Transverse colon (tissue), 4 donors: Measurements from ENCODE around the gene SCARB2. TPM values are rescaled to one million over a fixed set of nuclear protein-coding genes. Genes with fewer than 3 reads are reported as not detected.

Experiments
- DNase-seq: peaks from one replicate; pipeline ENCODE4 v3.0.0-alpha.2; 2019
- H3K27ac ChIP-seq, 4 donors: fragments of 200-600 bp; sonication (generic); 2 replicates each; pipeline ENCODE4 v1.5.1; 2016 to 2018; ENCODE audit warnings: inconsistent platforms in 4 of 4
- H3K27me3 ChIP-seq: fragments of 200-600 bp; sonication (generic); 2 replicates; pipeline ENCODE4 v1.5.1; 2017; ENCODE audit warnings: inconsistent platforms
- H3K36me3 ChIP-seq, 4 donors: fragments of 200-600 bp; sonication (generic); 2 replicates each; pipeline ENCODE4 v1.5.1; 2017 to 2019; ENCODE audit warnings: inconsistent platforms in 4 of 4
- H3K4me1 ChIP-seq, 4 donors: fragments of 200-600 bp; sonication (generic); 2 replicates each; pipeline ENCODE4 v1.5.1; 2017 to 2020; ENCODE audit warnings: inconsistent platforms in 4 of 4
- H3K4me3 ChIP-seq, 4 donors: fragments of 200-600 bp; sonication (generic); 1 replicate in 1 of 4; 2 replicates in 3 of 4; pipeline versions ENCODE4 v1.5.1 to v1.6.1; 2017 to 2019; ENCODE audit warnings: inconsistent platforms in 4 of 4
- H3K9me3 ChIP-seq, 2 donors: fragments of 200-600 bp; sonication (generic); 2 replicates each; pipeline ENCODE4 v1.5.1; 2017 to 2019; ENCODE audit warnings: inconsistent platforms in 2 of 2
- CTCF ChIP-seq, 5 experiments: fragments of 200-600 bp in 3 of 5; fragments of 450-650 bp in 2 of 5; sonication (generic) in 3 of 5; IDR thresholded peaks; 1 replicate in 2 of 5; 2 replicates in 3 of 5; pipeline ENCODE4 v1.5.1; 2016 to 2017; ENCODE audit warnings: antibody characterized with exemption in 5 of 5, inconsistent platforms in 3 of 5, mild to moderate bottlenecking in 2 of 5, moderate library complexity in 1 of 5
- EP300 ChIP-seq: sonication (generic); formaldehyde crosslinking; IDR thresholded peaks from one replicate; pipeline ENCODE4 v1.6.1; 2017; ENCODE audit warnings: antibody characterized with exemption, low read depth
- POLR2A ChIP-seq: fragments of 450-650 bp; IDR thresholded peaks from one replicate; pipeline ENCODE4 v1.6.1; 2016; ENCODE audit warnings: antibody characterized with exemption, mild to moderate bottlenecking, moderate library complexity
- POLR2AphosphoS5 ChIP-seq, 3 donors: sonication (generic); formaldehyde crosslinking; IDR thresholded peaks; one replicate each; pipeline ENCODE4 v1.6.1; 2016; ENCODE audit warnings: antibody characterized with exemption in 3 of 3
- WGBS, 2 donors: methylation state at CpG; one replicate each; pipeline ENCODE4 v1.1.5; 2018; ENCODE audit warnings: low coverage in 1 of 2; 5-methylcytosine and 5-hydroxymethylcytosine counted together
- in situ Hi-C, 4 donors: fragments of 200-750 bp; cut with MboI; loops; one replicate each; pipeline versions ENCODE4 v1.15.0 to v1.15.1; 2017; ENCODE audit warnings: low sequenced_read_pairs in 3 of 4, low pct_ligation_motif_present in 1 of 4, low pct_unique_long_range_greater_than_20kb in 1 of 4
- intact Hi-C: fragments of 100-400 bp; cut with DNase I; formaldehyde crosslinking; loops from one replicate; pipeline ENCODE4 v1.15.1; 2023; ENCODE audit warnings: low total_unique reads
- total RNA-seq, 4 donors: library from RNA; depleted of rRNA; stranded (reverse); fragments of >200 nt; gene quantifications; one replicate each; pipeline ENCODE4 v1.1.0, GENCODE V29; 2016

SCARB2 gene
- total RNA-seq, 4 donors from 2014 or later, result 139 to 210 (median 194) TPM

GRCh38 chr4:76116821-76117220 is 96.8 kb downstream of the SCARB2 start:
- H3K4me1 ChIP-seq, result no peaks in the 10 kb centered on the region
- H3K36me3 ChIP-seq, result peaks cover 2 to 66% (median 30%) of the 10 kb centered on the region in 4 donors
- WGBS, 2 donors, result 91 to 100% methylated on average over 1 of the region's 1 CpG
- TF ChIP-seq POLR2AphosphoS5 (IDR thresholded peaks at IDR 0.05), result no peak
- no peak for TF ChIP-seq POLR2A
- TF ChIP-seq CTCF (IDR thresholded peaks at IDR 0.05), result no peak
- no peak for TF ChIP-seq EP300
- intact Hi-C loops (no loop called here), in situ Hi-C loops (no loop called here)
- no peak overlapping the region for H3K27ac ChIP-seq
- H3K27me3 ChIP-seq, result no peaks in the 10 kb centered on the region
- DNase-seq, result no peak
- H3K9me3 ChIP-seq, result no peaks in the 10 kb centered on the region
- H3K4me3 ChIP-seq, result no peak overlapping the region

Other genes starting within 250 kb of the SCARB2 start
- 10 to 100 TPM in 3 of 4 donors, 1 to 10 TPM in 1; 6.7 to 27.5 (median 20.4) TPM for gene SDAD1, start 222.9 kb downstream of the SCARB2 start, total RNA-seq
- gene CXCL9, start 206.3 kb downstream of the SCARB2 start, total RNA-seq, result 1 to 10 TPM in 1 of 4 donors, not detected in 3; 2.5 TPM
- gene CXCL10, start 190.3 kb downstream of the SCARB2 start, total RNA-seq, result 1 to 10 TPM in 1 of 4 donors, not detected in 3; 3.0 TPM
- gene CXCL11, start 177.8 kb downstream of the SCARB2 start, total RNA-seq, result not detected
- gene ART3, start 139.1 kb downstream of the SCARB2 start, total RNA-seq, result 1 to 10 TPM in 1 of 4 donors, under 1 TPM in 1, not detected in 2; 0.68 to 4.4 TPM
- 100 to 1,000 TPM in 1 of 4 donors, 10 to 100 TPM in 2, 1 to 10 TPM in 1; 7.0 to 142 (median 29.2) TPM for gene NUP54, start 65.4 kb downstream of the SCARB2 start, total RNA-seq
- 1 to 10 TPM in 3 of 4 donors, under 1 TPM in 1; 0.20 to 7.8 (median 2.8) TPM for gene FAM47E, start 37.9 kb upstream of the SCARB2 start, total RNA-seq
- gene STBD1, start 92.9 kb upstream of the SCARB2 start, total RNA-seq, result 10 to 100 TPM in 3 of 4 donors, 1 to 10 TPM in 1; 5.4 to 48.7 (median 17.0) TPM
- under 1 TPM in 2 of 4 donors, not detected in 2; 0.16 to 0.55 TPM for gene CCDC158, start 207.3 kb upstream of the SCARB2 start, total RNA-seq
- 100 to 1,000 TPM; 182 to 456 (median 437) TPM for gene SHROOM3, start 221.4 kb upstream of the SCARB2 start, total RNA-seq